LNCaP clone FGC (cell line): ENCODE results near the gene TMC1.
A peak's percentile ranks its signal among the peaks of the same experiment; 100 is the strongest.
"Not testable (repeated sequence)": the region's sequence is repeated elsewhere in the genome, so short reads cannot be mapped to it uniquely, and the experiment has no call there.

Experiments
- DNase-seq: peaks from one replicate; pipeline ENCODE4 v3.0.0-alpha.2; 2011; ENCODE audit warnings: low read depth
- H3K4me3 ChIP-seq: 2 replicates; pipeline ENCODE4 v1.5.1; 2011; ENCODE audit warnings: mild to moderate bottlenecking, low read depth, low read length, control low read depth
- TF ChIP-seq, protein P1 (sequence below): IDR thresholded peaks from 2 replicates; pipeline ENCODE4 v1.5.1; 2012; ENCODE audit warnings: mild to moderate bottlenecking; ENCODE audit not compliant: control insufficient read depth, insufficient read depth; ENCODE audit errors: extremely low read depth

TMC1 gene

DNA sequence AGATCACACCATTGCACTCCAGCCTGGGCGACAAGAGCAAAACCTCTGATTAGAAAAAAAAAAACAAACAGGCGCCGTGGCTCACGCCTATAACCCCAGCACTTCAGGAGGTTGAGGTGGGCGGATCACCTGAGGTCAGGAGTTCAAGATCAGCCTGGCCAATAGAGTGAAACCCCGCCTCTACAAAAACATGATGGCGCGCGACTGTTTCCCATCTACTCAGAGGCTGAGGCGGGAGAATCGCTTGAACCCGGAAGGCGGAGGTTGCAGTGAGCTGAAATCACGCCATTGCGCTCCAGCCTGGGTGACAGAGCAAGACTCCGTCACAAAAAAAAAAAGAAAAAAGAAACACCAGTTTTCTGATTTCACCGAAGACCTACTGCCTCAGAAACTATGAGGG lies at the start of gene TMC1:
TSS of gene TMC1 (plus strand) at position 193 of the 400 bp plus-strand sequence. CDS start 127,041 bp downstream, outside the sequence.
- DNase-seq, H3K4me3 ChIP-seq: not testable (repeated sequence)

DNA sequence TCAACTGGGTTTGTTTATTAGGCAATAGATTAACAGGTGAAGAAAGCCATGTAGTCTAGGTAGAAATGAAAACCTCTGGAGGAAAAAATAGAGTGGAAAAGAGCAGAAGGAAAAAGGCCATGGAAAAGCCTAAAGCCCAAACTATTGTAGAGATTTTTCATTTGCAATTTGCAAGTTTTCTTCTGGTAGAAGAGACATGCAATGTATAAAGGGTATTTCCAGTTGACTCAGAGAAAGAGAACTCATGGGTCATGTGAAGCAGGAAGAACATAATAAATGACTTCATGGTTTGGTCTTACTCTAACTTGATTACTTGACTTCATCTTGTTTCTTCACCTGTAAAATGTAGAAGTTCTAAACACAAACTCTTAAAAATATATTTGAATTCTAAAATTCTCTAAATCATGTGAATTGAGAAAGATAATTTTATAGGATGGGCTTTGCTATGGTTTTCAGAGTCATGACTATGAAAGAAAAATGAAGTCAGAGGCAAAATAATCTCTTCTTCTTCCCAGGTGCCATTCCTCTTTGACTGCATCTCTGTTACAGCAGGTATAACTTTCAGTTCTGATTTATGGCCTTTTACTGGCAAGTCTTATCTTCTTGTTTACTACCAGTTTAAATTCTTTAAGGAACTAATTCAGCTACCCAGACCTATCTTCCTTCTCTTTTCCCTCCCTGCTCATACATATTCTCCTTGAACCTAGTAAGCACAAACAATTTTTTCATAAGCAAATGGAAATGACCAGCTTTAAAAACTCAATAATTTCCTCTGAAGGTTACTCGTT lies 47.7 kb upstream of the TMC1 start:
- DNase-seq = no peak
- TF ChIP-seq, protein P1, sequence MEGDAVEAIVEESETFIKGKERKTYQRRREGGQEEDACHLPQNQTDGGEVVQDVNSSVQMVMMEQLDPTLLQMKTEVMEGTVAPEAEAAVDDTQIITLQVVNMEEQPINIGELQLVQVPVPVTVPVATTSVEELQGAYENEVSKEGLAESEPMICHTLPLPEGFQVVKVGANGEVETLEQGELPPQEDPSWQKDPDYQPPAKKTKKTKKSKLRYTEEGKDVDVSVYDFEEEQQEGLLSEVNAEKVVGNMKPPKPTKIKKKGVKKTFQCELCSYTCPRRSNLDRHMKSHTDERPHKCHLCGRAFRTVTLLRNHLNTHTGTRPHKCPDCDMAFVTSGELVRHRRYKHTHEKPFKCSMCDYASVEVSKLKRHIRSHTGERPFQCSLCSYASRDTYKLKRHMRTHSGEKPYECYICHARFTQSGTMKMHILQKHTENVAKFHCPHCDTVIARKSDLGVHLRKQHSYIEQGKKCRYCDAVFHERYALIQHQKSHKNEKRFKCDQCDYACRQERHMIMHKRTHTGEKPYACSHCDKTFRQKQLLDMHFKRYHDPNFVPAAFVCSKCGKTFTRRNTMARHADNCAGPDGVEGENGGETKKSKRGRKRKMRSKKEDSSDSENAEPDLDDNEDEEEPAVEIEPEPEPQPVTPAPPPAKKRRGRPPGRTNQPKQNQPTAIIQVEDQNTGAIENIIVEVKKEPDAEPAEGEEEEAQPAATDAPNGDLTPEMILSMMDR = no peak
- no peak overlapping the region for H3K4me3 ChIP-seq

DNA sequence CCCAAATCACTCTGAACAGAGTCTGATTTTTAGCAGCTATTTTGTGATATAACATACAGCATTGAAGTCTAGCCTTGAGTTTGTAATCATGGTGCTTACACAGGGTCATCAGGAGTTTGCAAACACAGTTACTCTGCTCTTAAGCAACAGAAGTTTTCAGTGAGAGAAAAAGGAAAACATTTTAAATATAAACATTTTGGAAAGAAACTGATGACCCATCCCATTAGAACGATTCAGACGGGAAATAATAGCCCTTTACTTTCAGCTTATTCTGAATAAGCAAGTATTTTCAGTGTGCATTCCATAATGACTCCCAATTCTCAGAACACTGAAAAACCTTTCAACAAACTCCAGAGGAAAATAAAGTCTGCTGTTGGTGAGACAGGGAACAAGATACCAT lies 46.7 kb upstream of the TMC1 start:
- TF ChIP-seq, protein P1 = no peak
- no peak overlapping the region for H3K4me3 ChIP-seq
- DNase-seq = no peak

DNA sequence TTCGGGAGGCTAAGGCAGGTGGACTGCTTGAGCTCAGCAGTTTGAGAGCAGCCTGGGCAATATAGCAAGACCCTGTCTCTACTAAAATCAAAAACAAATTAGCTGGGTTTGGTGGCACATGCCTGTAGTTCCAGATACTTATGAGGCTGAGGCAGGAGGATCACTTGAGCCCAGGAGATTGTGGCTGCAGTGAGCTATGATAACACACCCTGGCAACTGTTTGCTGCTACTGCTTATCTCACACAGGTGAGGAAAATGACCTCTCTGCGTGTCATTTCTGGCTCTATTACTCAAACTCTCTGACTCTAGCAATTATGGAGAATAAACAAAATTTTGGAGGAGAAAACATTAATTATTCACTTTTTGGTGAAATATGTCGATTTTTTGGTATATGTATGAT lies 45.3 kb upstream of the TMC1 start:
- no peak for DNase-seq
- no peak overlapping the region for H3K4me3 ChIP-seq
- TF ChIP-seq, protein P1 = no peak

DNA sequence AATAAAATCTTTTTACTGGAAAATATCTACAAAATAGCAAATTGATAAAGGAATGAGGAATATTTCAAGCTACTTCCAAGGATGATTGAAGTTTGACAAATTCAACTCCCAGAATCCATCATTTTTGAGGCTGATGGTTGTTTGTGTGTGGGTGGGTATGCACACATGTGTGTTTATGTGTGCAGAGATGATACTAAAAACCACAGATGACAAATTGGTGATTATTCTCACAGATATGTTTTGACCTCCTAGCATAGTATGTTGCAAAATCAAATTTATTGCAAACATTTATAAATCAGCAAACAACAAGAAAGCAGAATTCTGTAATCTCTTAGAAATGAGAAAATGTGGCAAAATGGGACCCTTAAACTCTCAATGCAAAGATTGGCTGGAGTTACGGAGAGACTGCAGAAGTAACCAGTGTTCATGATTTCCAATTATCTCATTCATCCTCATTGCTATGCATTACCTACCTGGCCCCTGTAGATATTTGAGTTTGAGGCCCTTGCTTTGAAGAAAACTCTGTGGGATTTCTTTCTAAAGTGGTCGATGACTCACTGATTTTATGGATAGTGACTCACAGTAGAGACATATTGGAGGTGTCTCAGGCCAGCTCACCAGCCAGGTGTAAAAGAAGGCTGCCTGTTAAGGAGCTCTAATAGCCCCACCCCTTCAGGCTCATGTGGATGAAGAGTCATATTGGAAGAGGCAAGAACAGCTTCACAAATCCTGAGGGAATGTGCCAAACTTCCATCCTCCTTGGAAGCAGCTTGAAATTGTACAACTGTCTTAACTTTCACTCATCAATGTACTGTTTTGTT lies 44.6 kb upstream of the TMC1 start:
- TF ChIP-seq, protein P1 = no peak
- H3K4me3 ChIP-seq = no peak overlapping the region
- no peak for DNase-seq

DNA sequence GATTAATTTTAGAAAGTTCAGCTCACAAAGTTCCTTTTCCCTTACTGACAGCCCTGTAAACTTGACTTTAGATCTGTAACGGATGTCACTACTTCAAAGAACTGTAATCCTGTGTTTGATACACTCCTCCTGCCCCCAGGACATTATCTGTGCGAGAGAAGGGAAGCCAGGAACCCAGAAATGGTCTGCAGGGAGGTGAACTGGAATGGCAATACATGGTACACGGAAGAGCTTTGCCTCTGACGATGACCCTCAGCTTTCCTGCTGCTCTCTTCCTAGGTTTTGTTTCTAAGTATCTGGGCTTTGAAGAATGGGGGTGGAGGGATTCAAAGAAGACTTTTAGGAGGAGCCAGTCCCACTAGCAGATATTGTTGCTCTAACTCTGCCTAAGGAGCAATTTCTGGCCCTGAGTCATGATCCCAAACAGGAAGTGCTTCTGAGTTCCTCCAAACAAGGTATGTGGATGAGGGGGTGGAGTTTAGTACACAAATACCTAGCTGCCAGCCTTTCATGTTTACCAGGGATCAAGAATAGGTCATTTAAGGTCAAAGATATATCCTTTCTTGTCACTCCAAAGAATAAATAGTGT lies 43.4 kb upstream of the TMC1 start:
- no peak overlapping the region for H3K4me3 ChIP-seq
- TF ChIP-seq, protein P1 = no peak
- DNase-seq = peak; percentile 94

DNA sequence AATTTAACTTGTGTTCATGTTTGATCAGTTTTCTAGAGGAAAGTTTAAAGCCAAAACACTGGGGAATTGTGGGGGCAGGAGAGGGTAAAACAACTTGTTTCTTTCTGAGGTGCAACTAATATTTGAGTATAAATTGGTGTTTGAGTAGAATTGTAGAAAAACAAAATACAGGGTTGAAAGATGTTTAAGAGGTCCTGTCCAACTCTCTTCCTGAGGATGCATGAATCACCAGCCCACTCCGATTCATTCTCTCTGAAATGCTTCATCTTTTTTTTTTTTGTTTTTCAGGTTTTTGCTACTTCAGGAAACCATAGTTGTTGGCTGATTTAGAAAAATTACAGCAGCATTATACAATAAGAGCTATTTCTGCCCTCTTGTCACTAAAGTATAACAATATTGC lies 42.4 kb upstream of the TMC1 start:
- TF ChIP-seq, protein P1 = no peak
- H3K4me3 ChIP-seq = no peak overlapping the region
- no peak for DNase-seq

DNA sequence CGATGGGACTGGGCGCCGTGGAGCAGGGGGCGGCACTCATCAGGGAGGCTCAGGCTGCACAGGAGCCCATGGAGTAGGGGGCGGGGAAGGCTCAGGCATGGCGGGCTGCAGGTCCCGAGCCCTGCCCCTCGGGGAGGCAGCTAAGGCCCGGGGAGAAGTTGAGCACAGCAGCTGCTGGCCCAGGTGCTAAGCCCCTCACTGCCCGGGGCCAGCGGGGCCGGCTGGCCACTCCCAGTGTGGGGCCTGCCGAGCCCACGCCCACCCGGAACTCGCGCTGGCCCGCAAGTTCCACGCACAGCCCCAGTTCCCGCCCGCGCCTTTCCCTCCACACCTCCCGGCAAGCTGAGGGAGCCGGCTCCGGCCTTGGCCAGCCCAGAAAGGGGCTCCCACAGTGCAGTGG lies 41.1 kb upstream of the TMC1 start:
- H3K4me3 ChIP-seq, DNase-seq: not testable (repeated sequence)
